Neural cell (in vitro differentiated cells): Measurements from ENCODE around the gene SP7. TPM values are rescaled to one million over a fixed set of nuclear protein-coding genes. Genes with fewer than 3 reads are reported as not detected.

ENCODE experiments used
- H2AFZ ChIP-seq: fragments of 200-600, 300-800 bp; sonication (generic), shearing (Covaris generic); 2 replicates; pipeline ENCODE4 v1.6.0; 2014; ENCODE audit warnings: low read depth, mild to moderate bottlenecking, antibody characterized with exemption, low read length, moderate library complexity
- H3F3A ChIP-seq: fragments of 200-600 bp; shearing (Covaris generic); 2 replicates; pipeline ENCODE4 v1.6.1; 2016; ENCODE audit warnings: mild to moderate bottlenecking, moderate library complexity, mixed read lengths, antibody characterized with exemption, low read length; ENCODE audit not compliant: insufficient read depth, poor library complexity, severe bottlenecking
- H3K27ac ChIP-seq: fragments of 200-600, 300-800 bp; sonication (generic), shearing (Covaris generic); 2 replicates; pipeline ENCODE4 v1.5.1; 2014; ENCODE audit warnings: mild to moderate bottlenecking, low read length, moderate library complexity
- H3K27me3 ChIP-seq: fragments of 300-800, 200-600 bp; sonication (generic), shearing (Covaris generic); 2 replicates; pipeline ENCODE4 v1.6.0; 2014; ENCODE audit warnings: mild to moderate bottlenecking, low read depth, low read length, moderate library complexity; ENCODE audit not compliant: insufficient read depth
- H3K36me3 ChIP-seq: fragments of 300-800, 200-600 bp; sonication (generic), shearing (Covaris generic); 2 replicates; pipeline ENCODE4 v1.5.1; 2014; ENCODE audit warnings: mild to moderate bottlenecking, antibody characterized with exemption, low read length, moderate library complexity; ENCODE audit not compliant: insufficient read depth
- H3K4me2 ChIP-seq: fragments of 300-800, 200-600 bp; sonication (generic), shearing (Covaris generic); 2 replicates; pipeline ENCODE4 v1.6.0; 2014; ENCODE audit warnings: mild to moderate bottlenecking, low read length
- H3K4me3 ChIP-seq: fragments of 300-800, 200-600 bp; sonication (generic), shearing (Covaris generic); 2 replicates; pipeline ENCODE4 v1.5.1; 2014; ENCODE audit warnings: mild to moderate bottlenecking, low read length, moderate library complexity
- H3K79me2 ChIP-seq: fragments of 200-600 bp; shearing (Covaris generic); replicated peaks from 2 replicates; pipeline ENCODE4 v1.6.0; 2014; ENCODE audit warnings: mild to moderate bottlenecking, low read length, moderate library complexity; ENCODE audit not compliant: insufficient read depth
- H3K9ac ChIP-seq: fragments of 300-800, 200-600 bp; sonication (generic), shearing (Covaris generic); 2 replicates; pipeline ENCODE4 v1.6.1; 2016; ENCODE audit warnings: mild to moderate bottlenecking, low read length, mixed read lengths
- H3K9me2 ChIP-seq: fragments of 200-600 bp; shearing (Covaris generic); 2 replicates; pipeline ENCODE4 v1.6.1; 2016; ENCODE audit warnings: mild to moderate bottlenecking, low read length, mixed read lengths; ENCODE audit not compliant: insufficient read depth
- H3K9me3 ChIP-seq: fragments of 200-600, 300-800 bp; sonication (generic), shearing (Covaris generic); 2 replicates; pipeline ENCODE4 v1.6.1; 2016; ENCODE audit warnings: mild to moderate bottlenecking, mixed run types, low read length, moderate library complexity, mixed read lengths
- H4K20me1 ChIP-seq: fragments of 200-600 bp; shearing (Covaris generic); 2 replicates; pipeline ENCODE4 v1.6.1; 2016; ENCODE audit warnings: mild to moderate bottlenecking, mixed run types; ENCODE audit not compliant: insufficient read depth
- EP300 ChIP-seq: fragments of 450-650 bp; conservative IDR thresholded peaks from 2 replicates; pipeline ENCODE4 v1.6.1; 2014; ENCODE audit warnings: antibody characterized with exemption, mild to moderate bottlenecking, moderate library complexity; ENCODE audit not compliant: poor library complexity, severe bottlenecking
- EZH2 ChIP-seq: fragments of 200-600, 300-800 bp; shearing (Covaris generic), sonication (generic); IDR thresholded peaks from 2 replicates; pipeline ENCODE4 v1.6.1; 2014; ENCODE audit warnings: antibody characterized with exemption, low read length, borderline replicate concordance, mild to moderate bottlenecking; ENCODE audit not compliant: insufficient read depth, poor library complexity, severe bottlenecking
- MXI1 ChIP-seq: fragments of 450-650 bp; conservative IDR thresholded peaks from 2 replicates; pipeline ENCODE4 v1.6.1; 2014; ENCODE audit warnings: antibody characterized with exemption, mild to moderate bottlenecking; ENCODE audit not compliant: poor library complexity, severe bottlenecking
- POLR2AphosphoS5 ChIP-seq: IDR thresholded peaks from 2 replicates; pipeline ENCODE4 v1.6.1; 2012
- RAD21 ChIP-seq: fragments of 450-650 bp; conservative IDR thresholded peaks from 2 replicates; pipeline ENCODE4 v1.6.1; 2014; ENCODE audit warnings: antibody characterized with exemption, mild to moderate bottlenecking, moderate library complexity
- SMC3 ChIP-seq: fragments of 450-650 bp; conservative IDR thresholded peaks from 2 replicates; pipeline ENCODE4 v1.6.1; 2014; ENCODE audit warnings: antibody characterized with exemption, mild to moderate bottlenecking, moderate library complexity; ENCODE audit not compliant: poor library complexity
- TAF1 ChIP-seq: IDR thresholded peaks from 2 replicates; pipeline ENCODE4 v1.6.1; 2012; ENCODE audit warnings: low read depth
- polyA plus RNA-seq: library from polyadenylated mRNA; depleted of rRNA; stranded (reverse); fragments of >200 nt; gene quantifications from 2 replicates; pipeline ENCODE4 v1.2.3, GENCODE V29; 2014
- TF ChIP-seq, protein P1 (sequence below): fragments of 450-650 bp; IDR thresholded peaks from 2 replicates; pipeline ENCODE4 v1.5.1; 2014; ENCODE audit warnings: antibody characterized with exemption, mild to moderate bottlenecking, moderate library complexity; ENCODE audit not compliant: poor library complexity, severe bottlenecking
- TF ChIP-seq, protein P2 (sequence below): IDR thresholded peaks from 2 replicates; pipeline ENCODE4 v1.6.1; 2012; ENCODE audit warnings: borderline replicate concordance

SP7 gene
- polyA plus RNA-seq, 1 donor from 2014 or later, result not detected

DNA sequence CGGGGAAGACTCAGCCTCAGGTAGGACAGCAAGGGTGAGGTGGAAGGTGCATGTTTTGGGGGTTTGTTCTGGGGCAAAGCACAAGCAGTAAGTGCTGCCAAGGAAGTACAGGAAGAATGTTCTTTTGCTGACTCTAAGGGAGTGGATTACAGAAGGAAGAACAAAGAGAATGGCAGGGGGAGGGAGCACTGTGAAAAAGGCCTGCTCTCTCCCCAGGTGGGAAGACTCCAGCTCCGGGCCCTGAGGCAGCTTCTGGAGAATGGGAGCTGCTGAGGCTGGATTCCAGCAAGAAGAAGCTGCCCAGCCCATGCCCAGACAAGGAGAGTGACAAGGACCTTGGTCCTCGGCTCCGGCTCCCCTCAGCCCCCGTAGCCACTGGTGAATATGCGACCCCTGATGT lies 47.8 kb downstream of the SP7 start:
- H3K79me2 ChIP-seq, result no peaks in the 10 kb centered on the region
- H3K27ac ChIP-seq, result no peak overlapping the region
- no peaks in the 10 kb centered on the region for H3F3A ChIP-seq
- no peak overlapping the region for H3K4me2 ChIP-seq
- no peak overlapping the region for H3K4me3 ChIP-seq
- H3K9ac ChIP-seq, result no peak overlapping the region
- no peaks in the 10 kb centered on the region for H4K20me1 ChIP-seq
- H3K36me3 ChIP-seq, result no peaks in the 10 kb centered on the region
- TF ChIP-seq POLR2AphosphoS5 (no peak), TAF1 (no peak), SMC3 (no peak), MXI1 (no peak), EZH2 (no peak), EP300 (no peak), RAD21 (no peak)
- TF ChIP-seq, protein P1, sequence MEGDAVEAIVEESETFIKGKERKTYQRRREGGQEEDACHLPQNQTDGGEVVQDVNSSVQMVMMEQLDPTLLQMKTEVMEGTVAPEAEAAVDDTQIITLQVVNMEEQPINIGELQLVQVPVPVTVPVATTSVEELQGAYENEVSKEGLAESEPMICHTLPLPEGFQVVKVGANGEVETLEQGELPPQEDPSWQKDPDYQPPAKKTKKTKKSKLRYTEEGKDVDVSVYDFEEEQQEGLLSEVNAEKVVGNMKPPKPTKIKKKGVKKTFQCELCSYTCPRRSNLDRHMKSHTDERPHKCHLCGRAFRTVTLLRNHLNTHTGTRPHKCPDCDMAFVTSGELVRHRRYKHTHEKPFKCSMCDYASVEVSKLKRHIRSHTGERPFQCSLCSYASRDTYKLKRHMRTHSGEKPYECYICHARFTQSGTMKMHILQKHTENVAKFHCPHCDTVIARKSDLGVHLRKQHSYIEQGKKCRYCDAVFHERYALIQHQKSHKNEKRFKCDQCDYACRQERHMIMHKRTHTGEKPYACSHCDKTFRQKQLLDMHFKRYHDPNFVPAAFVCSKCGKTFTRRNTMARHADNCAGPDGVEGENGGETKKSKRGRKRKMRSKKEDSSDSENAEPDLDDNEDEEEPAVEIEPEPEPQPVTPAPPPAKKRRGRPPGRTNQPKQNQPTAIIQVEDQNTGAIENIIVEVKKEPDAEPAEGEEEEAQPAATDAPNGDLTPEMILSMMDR, result no peak
- TF ChIP-seq, protein P2, sequence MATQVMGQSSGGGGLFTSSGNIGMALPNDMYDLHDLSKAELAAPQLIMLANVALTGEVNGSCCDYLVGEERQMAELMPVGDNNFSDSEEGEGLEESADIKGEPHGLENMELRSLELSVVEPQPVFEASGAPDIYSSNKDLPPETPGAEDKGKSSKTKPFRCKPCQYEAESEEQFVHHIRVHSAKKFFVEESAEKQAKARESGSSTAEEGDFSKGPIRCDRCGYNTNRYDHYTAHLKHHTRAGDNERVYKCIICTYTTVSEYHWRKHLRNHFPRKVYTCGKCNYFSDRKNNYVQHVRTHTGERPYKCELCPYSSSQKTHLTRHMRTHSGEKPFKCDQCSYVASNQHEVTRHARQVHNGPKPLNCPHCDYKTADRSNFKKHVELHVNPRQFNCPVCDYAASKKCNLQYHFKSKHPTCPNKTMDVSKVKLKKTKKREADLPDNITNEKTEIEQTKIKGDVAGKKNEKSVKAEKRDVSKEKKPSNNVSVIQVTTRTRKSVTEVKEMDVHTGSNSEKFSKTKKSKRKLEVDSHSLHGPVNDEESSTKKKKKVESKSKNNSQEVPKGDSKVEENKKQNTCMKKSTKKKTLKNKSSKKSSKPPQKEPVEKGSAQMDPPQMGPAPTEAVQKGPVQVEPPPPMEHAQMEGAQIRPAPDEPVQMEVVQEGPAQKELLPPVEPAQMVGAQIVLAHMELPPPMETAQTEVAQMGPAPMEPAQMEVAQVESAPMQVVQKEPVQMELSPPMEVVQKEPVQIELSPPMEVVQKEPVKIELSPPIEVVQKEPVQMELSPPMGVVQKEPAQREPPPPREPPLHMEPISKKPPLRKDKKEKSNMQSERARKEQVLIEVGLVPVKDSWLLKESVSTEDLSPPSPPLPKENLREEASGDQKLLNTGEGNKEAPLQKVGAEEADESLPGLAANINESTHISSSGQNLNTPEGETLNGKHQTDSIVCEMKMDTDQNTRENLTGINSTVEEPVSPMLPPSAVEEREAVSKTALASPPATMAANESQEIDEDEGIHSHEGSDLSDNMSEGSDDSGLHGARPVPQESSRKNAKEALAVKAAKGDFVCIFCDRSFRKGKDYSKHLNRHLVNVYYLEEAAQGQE, result no peak
- H2AFZ ChIP-seq, result no peak overlapping the region
- no peaks in the 10 kb centered on the region for H3K9me2 ChIP-seq
- no peaks in the 10 kb centered on the region for H3K9me3 ChIP-seq
- no peaks in the 10 kb centered on the region for H3K27me3 ChIP-seq

DNA sequence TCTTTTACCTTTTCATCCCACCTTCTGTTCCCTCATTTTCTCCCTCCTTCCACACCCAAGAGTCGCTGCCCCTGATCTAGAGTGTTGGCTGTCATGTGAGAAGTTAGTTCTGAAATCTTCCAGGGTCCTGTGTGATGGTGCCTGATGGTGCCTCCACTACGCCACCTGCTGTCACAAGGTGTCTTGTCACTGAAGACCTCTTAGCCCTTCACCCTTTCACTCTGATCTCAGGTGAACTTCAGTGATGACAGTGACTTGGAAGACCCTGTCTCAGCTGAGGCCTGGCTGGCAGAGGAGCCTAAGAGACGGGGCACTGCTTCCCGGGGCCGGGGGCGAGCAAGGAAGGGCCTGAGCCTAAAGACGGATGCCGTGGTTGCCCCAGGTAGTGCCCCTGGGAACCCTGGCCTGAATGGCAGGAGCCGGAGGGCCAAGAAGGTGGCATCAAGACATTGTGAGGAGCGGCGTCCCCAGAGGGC lies 48.4 kb downstream of the SP7 start:
- H3F3A ChIP-seq, result no peaks in the 10 kb centered on the region

More for the DNA sequence above, 48.4 kb downstream of the SP7 start:
- H3K27me3 ChIP-seq, result no peaks in the 10 kb centered on the region
- no peaks in the 10 kb centered on the region for H3K79me2 ChIP-seq
- no peaks in the 10 kb centered on the region for H3K9me2 ChIP-seq
- no peak overlapping the region for H3K4me3 ChIP-seq
- H3K4me2 ChIP-seq, result no peak overlapping the region
- TF ChIP-seq, protein P1, result peak; percentile 90
- TF ChIP-seq EP300 (no peak), EZH2 (no peak), TAF1 (no peak), SMC3 (peak; percentile 97), RAD21 (peak; percentile 89), MXI1 (peak; percentile 31), POLR2AphosphoS5 (no peak)
- TF ChIP-seq, protein P2, result no peak
- no peaks in the 10 kb centered on the region for H3K9me3 ChIP-seq
- H3K27ac ChIP-seq, result no peak overlapping the region
- no peaks in the 10 kb centered on the region for H3K36me3 ChIP-seq
- H3K9ac ChIP-seq, result no peak overlapping the region
- no peaks in the 10 kb centered on the region for H4K20me1 ChIP-seq
- H2AFZ ChIP-seq, result no peak overlapping the region
